Spleen (tissue), 11 donors: ENCODE measurements around the gene SAP30. TPM values are rescaled to one million over a fixed set of nuclear protein-coding genes. Genes with fewer than 3 reads are reported as not detected.

Experiments
- DNase-seq: peaks from one replicate; pipeline ENCODE4 v3.0.0-alpha.2; 2020
- H3K27ac ChIP-seq, 8 donors: fragments of 200-600 bp; sonication (generic) in 7 of 8; 1 replicate in 4 of 8; 2 replicates in 4 of 8; pipeline versions ENCODE4 v1.5.0 to v1.8.0; 2016 to 2021; ENCODE audit warnings: inconsistent platforms in 4 of 8, mild to moderate bottlenecking in 4 of 8, moderate library complexity in 1 of 8
- H3K27me3 ChIP-seq, 7 donors: fragments of 200-600 bp; sonication (generic) in 6 of 7; replicated peaks in 1 of 7; 1 replicate in 4 of 7; 2 replicates in 3 of 7; pipeline versions ENCODE4 v1.5.0 to v1.8.0; 2016 to 2021; ENCODE audit warnings: inconsistent platforms in 3 of 7, mild to moderate bottlenecking in 1 of 7
- H3K36me3 ChIP-seq, 6 donors: fragments of 200-600 bp; sonication (generic) in 5 of 6; 1 replicate in 4 of 6; 2 replicates in 2 of 6; pipeline versions ENCODE4 v1.5.0 to v1.8.0; 2016 to 2021; ENCODE audit warnings: inconsistent platforms in 2 of 6
- H3K4me1 ChIP-seq, 6 donors: fragments of 200-600 bp; sonication (generic) in 5 of 6; 1 replicate in 3 of 6; 2 replicates in 3 of 6; pipeline versions ENCODE4 v1.5.0 to v1.8.0; 2016 to 2021; ENCODE audit warnings: inconsistent platforms in 3 of 6
- H3K4me3 ChIP-seq, 8 donors: fragments of 200-600 bp; sonication (generic) in 7 of 8; 1 replicate in 4 of 8; 2 replicates in 4 of 8; pipeline versions ENCODE4 v1.5.0 to v1.8.0; 2016 to 2021; ENCODE audit warnings: inconsistent platforms in 4 of 8, mild to moderate bottlenecking in 4 of 8, moderate library complexity in 2 of 8
- H3K9me3 ChIP-seq, 8 donors: fragments of 200-600 bp; sonication (generic) in 7 of 8; 1 replicate in 4 of 8; 2 replicates in 4 of 8; pipeline versions ENCODE4 v1.5.0 to v1.8.0; 2016 to 2021; ENCODE audit warnings: inconsistent platforms in 4 of 8
- CTCF ChIP-seq, 11 experiments: fragments of 200-600 bp in 7 of 11; fragments of 450-650 bp in 4 of 11; sonication (generic) in 4 of 11; IDR thresholded peaks in 8 of 11; conservative IDR thresholded peaks in 3 of 11; 1 replicate in 7 of 11; 2 replicates in 4 of 11; pipeline versions ENCODE4 v1.4.0 to v1.8.0; 2016 to 2021; ENCODE audit warnings: antibody characterized with exemption in 11 of 11, inconsistent platforms in 4 of 11, mild to moderate bottlenecking in 1 of 11
- POLR2A ChIP-seq, 3 donors: fragments of 450-650 bp; IDR thresholded peaks; one replicate each; pipeline ENCODE4 v1.5.1; 2017; ENCODE audit warnings: antibody characterized with exemption in 3 of 3, mild to moderate bottlenecking in 1 of 3
- POLR2AphosphoS5 ChIP-seq, 3 donors: sonication (generic); formaldehyde crosslinking; IDR thresholded peaks; one replicate each; pipeline ENCODE4 v1.5.1; 2017; ENCODE audit warnings: antibody characterized with exemption in 3 of 3
- WGBS, 5 donors: extraction: QIAGEN DNeasy Blood & Tissue Kit in 3 of 5; methylation state at CpG; one replicate each; pipeline versions ENCODE4 v1.1.5 to v1.1.7; 2013 to 2018; 5-methylcytosine and 5-hydroxymethylcytosine counted together
- intact Hi-C: fragments of 100-400 bp; cut with DNase I; formaldehyde crosslinking; loops from one replicate; pipeline ENCODE4 v1.15.0; 2023; ENCODE audit warnings: low total_unique reads
- polyA plus RNA-seq, 3 donors: library from polyadenylated mRNA; stranded (reverse); fragments of 200-250 nt; gene quantifications; one replicate each; pipeline ENCODE4 v1.2.1, GENCODE V29; 2013
- total RNA-seq, 7 donors: library from RNA; depleted of rRNA in 3 of 7; stranded (reverse); fragments of >200 nt in 3 of 7; fragmentation: NEBNext Ultra II Directional in 4 of 7; extraction: Animal tissue kit (Norgen Biotek cat#: 25700) in 4 of 7; gene quantifications; one replicate each; pipeline versions ENCODE4 v1.1.0 to v1.2.1, GENCODE V29; 2016 to 2021
- donor health status: healthy with polysubstance abuse.
- donor health status: DM: no; HTN: no; CAD: no; lungs with moderate emphysema.
- donor health status: DM: no; HTN: no; CAD: no.
- donor health status: Bipolar disorder and iron deficiency.
- donor health status: healthy.
- donor health status: DM: no; HTN: no; CAD: no.
- donor health status: DM: yes; HTN: yes; CAD: no.

SAP30 gene
- total and polyA plus RNA-seq, 10 donors, result 2.7 to 43.2 (median 11.9) TPM

GRCh38 chr4:173424899-173425805, 54.4 kb downstream of the SAP30 start:
- peaks cover 0 to 20% (median 3%) of the 10 kb centered on the region in 6 donors for H3K4me1 ChIP-seq
- intact Hi-C loops, result loop anchor here (10.0 kb wide), 1 partner anchor 70 kb away; no protein-coding TSS in a partner anchor
- peak overlapping the region in 4 of 8 donors; percentile 45 to 60 (median 57) for H3K27ac ChIP-seq
- peaks cover 0 to under 1% (median 0%) of the 10 kb centered on the region in 8 donors for H3K9me3 ChIP-seq
- DNase-seq, result no peak
- no peak overlapping the region for H3K4me3 ChIP-seq
- TF ChIP-seq CTCF (IDR thresholded peaks at IDR 0.05 in 8 of 11, conservative IDR thresholded peaks at IDR 0.05 in 3 of 11), result no peak
- TF ChIP-seq POLR2A (IDR thresholded peaks at IDR 0.05), result no peak
- no peak for TF ChIP-seq POLR2AphosphoS5 (IDR thresholded peaks at IDR 0.05)
- no peaks in the 10 kb centered on the region for H3K36me3 ChIP-seq
- no peaks in the 10 kb centered on the region for H3K27me3 ChIP-seq
- WGBS, 5 donors, result 82 to 94% (median 88%) methylated on average over 2 of the region's 2 CpGs

- Histone ChIP-seq H3K36me3 (no peaks in the 10 kb centered on the region), H3K9me3 (peaks cover 0 to 9% (median 2%) of the 10 kb centered on the region in 8 donors), H3K27me3 (no peaks in the 10 kb centered on the region), H3K4me3 (no peak overlapping the region), H3K27ac (peak overlapping the region in 4 of 8 donors; percentile 45 to 60 (median 57)), H3K4me1 (peaks cover 0 to 15% (median 0%) of the 10 kb centered on the region in 6 donors)
- no peak for TF ChIP-seq POLR2AphosphoS5 (IDR thresholded peaks at IDR 0.05)
- TF ChIP-seq POLR2A (IDR thresholded peaks at IDR 0.05), result no peak
- no peak for TF ChIP-seq CTCF (IDR thresholded peaks at IDR 0.05 in 8 of 11, conservative IDR thresholded peaks at IDR 0.05 in 3 of 11)
- 55 to 71% (median 69%) methylated on average over 2 of the region's 2 CpGs for WGBS, 5 donors
- no peak for DNase-seq
- intact Hi-C loops, result loop anchor here (10.0 kb wide), 1 partner anchor 69 kb away; no protein-coding TSS in a partner anchor
Observed at GRCh38 chr4:173426064-173426463, 55.3 kb downstream of the SAP30 start.

Other genes starting within 250 kb of the SAP30 start
- gene GALNT7, start 202.1 kb upstream of the SAP30 start, total RNA-seq, result 10 to 100 TPM; 20.3 to 28.5 (median 21.7) TPM
- gene GALNT7, start 202.1 kb upstream of the SAP30 start, polyA plus RNA-seq, result 1 to 10 TPM; 7.6 to 8.7 (median 8.0) TPM
- gene HMGB2, start 36.6 kb upstream of the SAP30 start, total RNA-seq, result 100 to 1,000 TPM in 5 of 7 donors, 10 to 100 TPM in 2; 78.2 to 143 (median 126) TPM
- gene HMGB2, start 36.6 kb upstream of the SAP30 start, polyA plus RNA-seq, result 100 to 1,000 TPM; 116 to 421 (median 163) TPM
- under 1 TPM in 5 of 7 donors, not detected in 2; 0.09 to 0.79 (median 0.40) TPM for gene SCRG1, start 28.2 kb downstream of the SAP30 start, total RNA-seq
- gene SCRG1, start 28.2 kb downstream of the SAP30 start, polyA plus RNA-seq, result under 1 TPM; 0.11 to 0.32 (median 0.15) TPM
- gene HAND2, start 159.3 kb downstream of the SAP30 start, total RNA-seq, result 1 to 10 TPM in 5 of 7 donors, under 1 TPM in 2; 0.80 to 6.3 (median 1.5) TPM
- gene HAND2, start 159.3 kb downstream of the SAP30 start, polyA plus RNA-seq, result 1 to 10 TPM in 2 of 3 donors, under 1 TPM in 1; 0.93 to 3.8 (median 2.4) TPM